HG02943 (cell line): ENCODE data around the gene VWF.
"Not testable (repeated sequence)": the region's sequence is repeated elsewhere in the genome, so short reads cannot be mapped to it uniquely, and the experiment has no call there.

Source experiments
- ATAC-seq: cut with Tn5 transposase; IDR thresholded peaks from one replicate; pipeline ENCODE4 v1.9.1; 2021; ENCODE audit warnings: mild to moderate bottlenecking, low read depth, moderate library complexity; ENCODE audit not compliant: unreplicated experiment

The VWF gene

GRCh38 chr12:6010631-6011350, 113.7 kb downstream of the VWF start:
- ATAC-seq = not testable (repeated sequence)

GRCh38 chr12:5997260-5997659, 127.2 kb downstream of the VWF start:
- no peak for ATAC-seq

GRCh38 chr12:5996459-5996858, 128.0 kb downstream of the VWF start:
- no peak for ATAC-seq

- ATAC-seq = no peak
Measured at GRCh38 chr12:5989621-5990020, 134.8 kb downstream of the VWF start.

GRCh38 chr12:5988659-5989116, 135.8 kb downstream of the VWF start:
- ATAC-seq = no peak

GRCh38 chr12:5988088-5988487, 136.4 kb downstream of the VWF start:
- ATAC-seq = no peak

GRCh38 chr12:5987573-5987972, 136.9 kb downstream of the VWF start:
- no peak for ATAC-seq

GRCh38 chr12:5985471-5985870, 139.0 kb downstream of the VWF start:
- no peak for ATAC-seq

GRCh38 chr12:5984873-5985272, 139.6 kb downstream of the VWF start:
- ATAC-seq = no peak

GRCh38 chr12:5982106-5982505, 142.4 kb downstream of the VWF start:
- ATAC-seq = no peak

GRCh38 chr12:5977556-5977955, 146.9 kb downstream of the VWF start:
- no peak for ATAC-seq

GRCh38 chr12:5976711-5977110, 147.8 kb downstream of the VWF start:
- ATAC-seq = no peak

GRCh38 chr12:5976196-5976595, 148.3 kb downstream of the VWF start:
- no peak for ATAC-seq

GRCh38 chr12:5973461-5974115, 150.9 kb downstream of the VWF start:
- ATAC-seq = no peak

GRCh38 chr12:5972387-5972786, 152.1 kb downstream of the VWF start:
- ATAC-seq = no peak

- ATAC-seq = no peak
Measured at GRCh38 chr12:5971194-5971850, 153.1 kb downstream of the VWF start.

- no peak for ATAC-seq
Measured at GRCh38 chr12:5969974-5970690, 154.3 kb downstream of the VWF start.

GRCh38 chr12:5969156-5969973, 155.1 kb downstream of the VWF start:
- ATAC-seq = no peak

GRCh38 chr12:5967645-5968415, 156.6 kb downstream of the VWF start:
- no peak for ATAC-seq
